Measurements from ENCODE around the gene MATN3. TPM values are rescaled to one million over a fixed set of nuclear protein-coding genes. Genes with fewer than 3 reads are reported as not detected.

Gene MATN3
- polyA plus RNA-seq, 3 donors = not detected

DNA sequence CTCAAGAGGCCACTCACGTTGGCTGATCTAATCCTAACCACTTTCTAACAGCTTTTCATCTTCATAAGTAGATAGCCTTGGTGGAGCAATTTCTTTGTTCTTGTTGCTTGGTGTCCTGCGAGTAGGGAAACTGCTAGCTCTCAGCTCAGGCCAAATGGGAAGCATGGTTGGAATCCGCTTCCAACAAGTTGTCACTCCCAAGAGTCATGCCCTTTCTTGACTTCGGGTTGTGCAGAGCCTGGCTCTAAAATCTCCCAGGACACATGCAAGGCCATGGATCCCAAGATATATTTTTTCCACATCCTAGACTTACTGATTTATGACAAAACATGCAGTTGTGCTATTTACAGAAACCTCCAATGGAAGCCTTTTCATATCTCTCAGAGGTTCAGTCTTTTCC is 7.3 kb upstream of the MATN3 start:
- intact Hi-C loops (cut with micrococcal nuclease) = loop anchor here in 1 of 2 donors (5.0 kb wide), 1 partner anchor 78 kb away; no protein-coding TSS in a partner anchor
- Histone ChIP-seq H3K79me2 (ENCODE audit: insufficient read depth, low read length) (no peaks in the 10 kb centered on the region), H3K27me3 (ENCODE audit: control insufficient read depth in 2 of 2, insufficient read depth in 2 of 2, low read length in 2 of 2) (peaks cover under 1 to 2% of the 10 kb centered on the region in 2 donors), H3K9ac (ENCODE audit: insufficient read depth, low read length, poor library complexity, severe bottlenecking) (no peak overlapping the region), H3K27ac (ENCODE audit: low read depth in 1 of 2, low read length in 2 of 2) (no peak overlapping the region), H4K20me1 (ENCODE audit: insufficient read depth, low read length) (no peaks in the 10 kb centered on the region), H3K4me2 (replicated peaks; ENCODE audit: extremely low read depth, low read length, poor library complexity, severe bottlenecking) (no peak overlapping the region), H3K4me1 (ENCODE audit: control insufficient read depth in 1 of 2, insufficient read depth in 2 of 2, low read length in 2 of 2) (no peaks in the 10 kb centered on the region), H2AFZ (ENCODE audit: insufficient read depth, low read depth, low read length, poor library complexity, severe bottlenecking) (no peak overlapping the region), H3K9me3 (replicated peaks in 1 of 2; ENCODE audit: control insufficient read depth in 1 of 2, insufficient read depth in 1 of 2, low read length in 2 of 2) (peaks cover 23 to 32% of the 10 kb centered on the region in 2 donors), H3K4me3 (replicated peaks in 1 of 3; ENCODE audit: low read depth in 2 of 3, low read length in 3 of 3) (no peak overlapping the region), H3K36me3 (replicated peaks in 1 of 2; ENCODE audit: control insufficient read depth in 1 of 2, insufficient read depth in 2 of 2, low read length in 2 of 2) (no peaks in the 10 kb centered on the region)
- TF ChIP-seq, protein P1, sequence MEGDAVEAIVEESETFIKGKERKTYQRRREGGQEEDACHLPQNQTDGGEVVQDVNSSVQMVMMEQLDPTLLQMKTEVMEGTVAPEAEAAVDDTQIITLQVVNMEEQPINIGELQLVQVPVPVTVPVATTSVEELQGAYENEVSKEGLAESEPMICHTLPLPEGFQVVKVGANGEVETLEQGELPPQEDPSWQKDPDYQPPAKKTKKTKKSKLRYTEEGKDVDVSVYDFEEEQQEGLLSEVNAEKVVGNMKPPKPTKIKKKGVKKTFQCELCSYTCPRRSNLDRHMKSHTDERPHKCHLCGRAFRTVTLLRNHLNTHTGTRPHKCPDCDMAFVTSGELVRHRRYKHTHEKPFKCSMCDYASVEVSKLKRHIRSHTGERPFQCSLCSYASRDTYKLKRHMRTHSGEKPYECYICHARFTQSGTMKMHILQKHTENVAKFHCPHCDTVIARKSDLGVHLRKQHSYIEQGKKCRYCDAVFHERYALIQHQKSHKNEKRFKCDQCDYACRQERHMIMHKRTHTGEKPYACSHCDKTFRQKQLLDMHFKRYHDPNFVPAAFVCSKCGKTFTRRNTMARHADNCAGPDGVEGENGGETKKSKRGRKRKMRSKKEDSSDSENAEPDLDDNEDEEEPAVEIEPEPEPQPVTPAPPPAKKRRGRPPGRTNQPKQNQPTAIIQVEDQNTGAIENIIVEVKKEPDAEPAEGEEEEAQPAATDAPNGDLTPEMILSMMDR (IDR thresholded peaks at IDR 0.05) = no peak
- peaks cover 14% of the 10 kb centered on the region for H3K4me1 Mint-ChIP-seq
- H3K4me3 Mint-ChIP-seq = no peak overlapping the region
- peak overlapping the region in 1 of 7 donors; percentile 7 for H3K27ac Mint-ChIP-seq
- H3K9me3 Mint-ChIP-seq = peaks cover 25 to 38% (median 30%) of the 10 kb centered on the region in 7 donors
- H3K36me3 Mint-ChIP-seq = peaks cover 5 to 9% of the 10 kb centered on the region in 2 donors
- DNase-seq = no peak
- H3K27me3 Mint-ChIP-seq (ENCODE audit: low read depth in 3 of 3) = peaks cover 3 to 5% (median 4%) of the 10 kb centered on the region in 3 donors
- 97% methylated on average over 3 of the region's 4 CpGs for WGBS (ENCODE audit: insufficient coverage)

DNA sequence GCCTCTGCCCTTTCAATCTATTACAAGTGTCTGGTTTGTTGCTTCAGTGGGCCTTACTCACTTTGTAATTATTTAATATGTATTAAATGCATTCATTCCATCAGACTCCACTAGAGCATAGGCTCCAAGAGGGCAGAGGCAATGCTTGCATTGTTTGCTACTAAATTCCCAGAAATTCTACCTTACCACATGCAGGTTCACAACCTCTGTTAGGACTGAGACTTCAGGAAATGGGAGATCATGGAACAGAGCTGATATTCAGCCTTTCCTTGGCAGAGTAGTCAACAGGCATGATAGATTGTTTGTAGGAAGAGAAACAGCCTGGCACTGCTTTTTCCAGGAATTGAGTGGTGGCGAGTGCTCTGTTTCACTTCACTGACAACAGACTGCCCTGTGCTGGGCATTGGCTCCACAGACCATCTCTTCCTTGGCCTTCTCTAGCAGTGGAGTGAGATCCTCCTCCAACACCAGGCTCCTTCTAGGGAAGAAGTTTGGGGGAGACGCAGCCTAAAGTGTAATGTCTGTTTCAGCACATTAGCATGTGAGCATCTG is 6.2 kb upstream of the MATN3 start:
- Histone ChIP-seq H3K79me2 (ENCODE audit: insufficient read depth, low read length) (no peaks in the 10 kb centered on the region), H4K20me1 (ENCODE audit: insufficient read depth, low read length) (no peaks in the 10 kb centered on the region), H3K36me3 (replicated peaks in 1 of 2; ENCODE audit: control insufficient read depth in 1 of 2, insufficient read depth in 2 of 2, low read length in 2 of 2) (no peaks in the 10 kb centered on the region), H3K4me1 (ENCODE audit: control insufficient read depth in 1 of 2, insufficient read depth in 2 of 2, low read length in 2 of 2) (no peaks in the 10 kb centered on the region), H3K9ac (ENCODE audit: insufficient read depth, low read length, poor library complexity, severe bottlenecking) (no peak overlapping the region), H3K4me3 (replicated peaks in 1 of 3; ENCODE audit: low read depth in 2 of 3, low read length in 3 of 3) (no peak overlapping the region), H3K27me3 (ENCODE audit: control insufficient read depth in 2 of 2, insufficient read depth in 2 of 2, low read length in 2 of 2) (peaks cover 11 to 12% of the 10 kb centered on the region in 2 donors), H2AFZ (ENCODE audit: insufficient read depth, low read depth, low read length, poor library complexity, severe bottlenecking) (no peak overlapping the region), H3K9me3 (replicated peaks in 1 of 2; ENCODE audit: control insufficient read depth in 1 of 2, insufficient read depth in 1 of 2, low read length in 2 of 2) (peaks cover 23 to 32% of the 10 kb centered on the region in 2 donors), H3K4me2 (replicated peaks; ENCODE audit: extremely low read depth, low read length, poor library complexity, severe bottlenecking) (no peak overlapping the region), H3K27ac (ENCODE audit: low read depth in 1 of 2, low read length in 2 of 2) (no peak overlapping the region)
- no peak overlapping the region for H3K4me3 Mint-ChIP-seq
- no CpG with 5 or more reads among the region's 2 CpGs for WGBS (ENCODE audit: insufficient coverage)
- peaks cover 7 to 15% (median 14%) of the 10 kb centered on the region in 3 donors for H3K27me3 Mint-ChIP-seq (ENCODE audit: low read depth in 3 of 3)
- no peak for DNase-seq
- peaks cover 10% of the 10 kb centered on the region for H3K4me1 Mint-ChIP-seq
- TF ChIP-seq, protein P1 (IDR thresholded peaks at IDR 0.05) = no peak
- H3K9me3 Mint-ChIP-seq = peaks cover 25 to 38% (median 30%) of the 10 kb centered on the region in 7 donors
- intact Hi-C loops (cut with micrococcal nuclease) = loop anchor here in 1 of 2 donors (5.0 kb wide), 1 partner anchor 79 kb away; no protein-coding TSS in a partner anchor
- no peak overlapping the region for H3K27ac Mint-ChIP-seq
- H3K36me3 Mint-ChIP-seq = peaks cover 5 to 9% of the 10 kb centered on the region in 2 donors

Data from CD14-positive monocyte (primary cell).